Uterus (tissue), 2 donors: ENCODE data around the gene TPM1.

Source experiments
- POLR2A ChIP-seq, 2 donors: fragments of 450-650 bp; IDR thresholded peaks; one replicate each; pipeline ENCODE4 v1.6.1; 2016; ENCODE audit warnings: antibody characterized with exemption in 2 of 2, mild to moderate bottlenecking in 1 of 2, moderate library complexity in 1 of 2
- TF ChIP-seq, protein P1 (sequence below), 4 experiments: fragments of 200-600 bp in 2 of 4; fragments of 450-650 bp in 2 of 4; sonication (generic) in 2 of 4; IDR thresholded peaks; one replicate each; pipeline ENCODE4 v1.5.1; 2016 to 2019; ENCODE audit warnings: antibody characterized with exemption in 4 of 4, mild to moderate bottlenecking in 2 of 4, moderate library complexity in 1 of 4

DNA sequence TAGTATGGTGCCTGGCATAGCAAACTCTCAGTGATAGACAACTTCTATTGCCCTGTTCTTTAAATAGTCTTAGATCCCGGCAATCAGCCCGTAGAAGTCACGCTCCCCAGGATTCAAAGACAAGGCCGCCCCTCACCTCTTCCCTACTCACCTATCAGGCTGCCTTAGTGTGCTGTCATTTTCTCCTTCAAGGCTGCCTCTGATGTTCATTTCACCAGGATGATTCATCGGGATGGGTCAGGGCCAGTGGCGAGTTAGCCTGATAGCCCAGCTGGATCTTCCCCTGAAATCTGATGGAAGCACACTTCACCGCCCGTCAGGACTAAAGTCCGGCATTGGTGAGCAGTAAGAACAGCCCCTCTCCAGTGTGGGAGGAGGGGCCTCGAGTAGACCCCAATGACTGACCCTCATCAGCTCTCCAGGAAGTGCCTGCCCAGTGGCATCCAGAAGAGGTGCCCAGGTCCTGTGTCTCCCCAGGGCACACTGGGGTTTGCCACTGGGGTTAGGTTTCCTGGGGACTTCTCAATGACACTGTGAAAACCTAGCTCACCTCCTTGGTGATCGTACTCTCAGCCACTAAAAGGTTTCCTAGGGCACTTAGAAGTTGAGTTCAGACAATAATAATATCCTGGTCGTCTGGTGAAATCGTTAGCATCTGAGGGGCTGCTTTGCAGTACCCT is 37.5 kb downstream of the TPM1 start:
- TF ChIP-seq, protein P1, sequence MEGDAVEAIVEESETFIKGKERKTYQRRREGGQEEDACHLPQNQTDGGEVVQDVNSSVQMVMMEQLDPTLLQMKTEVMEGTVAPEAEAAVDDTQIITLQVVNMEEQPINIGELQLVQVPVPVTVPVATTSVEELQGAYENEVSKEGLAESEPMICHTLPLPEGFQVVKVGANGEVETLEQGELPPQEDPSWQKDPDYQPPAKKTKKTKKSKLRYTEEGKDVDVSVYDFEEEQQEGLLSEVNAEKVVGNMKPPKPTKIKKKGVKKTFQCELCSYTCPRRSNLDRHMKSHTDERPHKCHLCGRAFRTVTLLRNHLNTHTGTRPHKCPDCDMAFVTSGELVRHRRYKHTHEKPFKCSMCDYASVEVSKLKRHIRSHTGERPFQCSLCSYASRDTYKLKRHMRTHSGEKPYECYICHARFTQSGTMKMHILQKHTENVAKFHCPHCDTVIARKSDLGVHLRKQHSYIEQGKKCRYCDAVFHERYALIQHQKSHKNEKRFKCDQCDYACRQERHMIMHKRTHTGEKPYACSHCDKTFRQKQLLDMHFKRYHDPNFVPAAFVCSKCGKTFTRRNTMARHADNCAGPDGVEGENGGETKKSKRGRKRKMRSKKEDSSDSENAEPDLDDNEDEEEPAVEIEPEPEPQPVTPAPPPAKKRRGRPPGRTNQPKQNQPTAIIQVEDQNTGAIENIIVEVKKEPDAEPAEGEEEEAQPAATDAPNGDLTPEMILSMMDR (IDR thresholded peaks at IDR 0.05): no peak
- TF ChIP-seq POLR2A (IDR thresholded peaks at IDR 0.05): no peak
